ENCODE measurements around the gene TNFAIP2.

TNFAIP2 gene

DNA sequence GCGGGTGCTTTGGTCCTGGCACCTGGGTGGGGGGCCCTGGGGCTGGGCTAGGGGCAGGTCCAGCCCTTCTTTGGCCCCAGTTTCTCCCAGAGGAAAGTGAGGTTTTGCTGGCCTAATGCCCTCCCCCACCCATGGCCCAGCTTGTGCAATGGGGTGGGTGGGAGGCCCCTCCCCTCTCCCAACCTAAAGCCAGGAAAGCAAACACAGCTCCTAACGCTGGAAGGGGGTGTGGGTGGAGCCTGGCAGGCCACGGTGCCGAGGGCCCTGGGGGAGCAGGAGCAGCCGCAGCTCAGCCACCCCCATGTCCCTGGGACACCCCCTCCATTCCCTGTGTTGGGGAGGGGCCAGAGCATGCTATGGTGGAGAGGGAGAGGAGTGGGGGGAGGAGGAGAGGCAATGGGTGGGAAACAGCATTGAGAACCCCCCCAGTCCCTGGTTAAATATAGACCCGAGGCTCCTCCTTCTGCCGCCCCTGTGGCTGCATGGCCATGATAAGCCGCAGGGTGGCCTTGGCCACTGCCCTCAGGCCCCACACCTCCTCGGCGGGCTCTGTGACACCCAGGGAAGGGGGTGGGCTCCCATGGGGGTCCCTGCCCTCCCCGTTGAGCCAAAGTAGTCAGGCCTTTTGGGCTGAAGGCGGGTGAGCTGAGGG, 24.1 kb upstream of the TNFAIP2 start:
- H3K36me3 Mint-ChIP-seq (ENCODE audit: insufficient read depth), result peaks cover under 1% of the 10 kb centered on the region

DNA sequence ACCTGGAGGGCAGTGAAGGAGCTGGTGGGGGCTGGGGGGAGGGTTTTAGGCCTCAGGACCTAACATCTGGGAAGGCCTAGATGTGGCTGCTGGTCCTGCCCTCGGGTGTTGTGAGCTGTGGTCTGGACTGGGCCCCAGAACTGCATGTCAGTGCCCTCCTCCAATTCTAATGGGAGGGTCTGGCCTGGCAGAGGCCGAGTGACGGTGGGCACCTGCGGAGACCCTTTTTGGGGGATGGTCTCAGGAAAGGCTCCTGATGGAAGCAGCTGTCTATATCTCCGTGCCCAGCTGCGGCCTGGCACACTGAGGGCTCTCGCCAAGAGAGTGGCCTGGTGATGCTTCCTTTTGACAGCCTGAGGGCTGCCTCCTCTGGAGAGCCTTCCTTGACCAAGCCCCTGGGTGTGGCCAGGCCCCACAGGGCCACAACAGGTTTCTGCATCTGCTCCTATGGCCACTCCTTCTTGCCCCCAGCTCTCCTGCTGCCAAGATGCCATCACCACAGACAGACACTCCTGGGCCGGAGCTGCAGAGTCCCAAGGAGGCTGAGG, 23.5 kb upstream of the TNFAIP2 start:
- ATAC-seq (replicated peaks) (no peak), DNase-seq (no peak)
- H3K27me3 Mint-ChIP-seq, result peaks cover 34 to 63% of the 10 kb centered on the region in 2 donors
- no peaks in the 10 kb centered on the region for H3K36me3 Mint-ChIP-seq (ENCODE audit: insufficient read depth)
- H3K27ac Mint-ChIP-seq, result no peak overlapping the region
- H3K9me3 Mint-ChIP-seq, result no peaks in the 10 kb centered on the region
- H3K4me3 Mint-ChIP-seq, result no peak overlapping the region
- peaks cover under 1 to 9% of the 10 kb centered on the region in 2 donors for H3K4me1 Mint-ChIP-seq (ENCODE audit: low read depth in 2 of 2)

More for the DNA sequence above, 24.1 kb upstream of the TNFAIP2 start:
- DNase-seq, result no peak
- Mint-ChIP-seq H3K27ac (no peak overlapping the region), H3K4me3 (no peak overlapping the region), H3K27me3 (peaks cover 32 to 60% of the 10 kb centered on the region in 2 donors), H3K4me1 (ENCODE audit: low read depth in 2 of 2) (peaks cover 0 to 11% of the 10 kb centered on the region in 2 donors), H3K9me3 (no peaks in the 10 kb centered on the region)
- ATAC-seq (replicated peaks), result no peak

DNA sequence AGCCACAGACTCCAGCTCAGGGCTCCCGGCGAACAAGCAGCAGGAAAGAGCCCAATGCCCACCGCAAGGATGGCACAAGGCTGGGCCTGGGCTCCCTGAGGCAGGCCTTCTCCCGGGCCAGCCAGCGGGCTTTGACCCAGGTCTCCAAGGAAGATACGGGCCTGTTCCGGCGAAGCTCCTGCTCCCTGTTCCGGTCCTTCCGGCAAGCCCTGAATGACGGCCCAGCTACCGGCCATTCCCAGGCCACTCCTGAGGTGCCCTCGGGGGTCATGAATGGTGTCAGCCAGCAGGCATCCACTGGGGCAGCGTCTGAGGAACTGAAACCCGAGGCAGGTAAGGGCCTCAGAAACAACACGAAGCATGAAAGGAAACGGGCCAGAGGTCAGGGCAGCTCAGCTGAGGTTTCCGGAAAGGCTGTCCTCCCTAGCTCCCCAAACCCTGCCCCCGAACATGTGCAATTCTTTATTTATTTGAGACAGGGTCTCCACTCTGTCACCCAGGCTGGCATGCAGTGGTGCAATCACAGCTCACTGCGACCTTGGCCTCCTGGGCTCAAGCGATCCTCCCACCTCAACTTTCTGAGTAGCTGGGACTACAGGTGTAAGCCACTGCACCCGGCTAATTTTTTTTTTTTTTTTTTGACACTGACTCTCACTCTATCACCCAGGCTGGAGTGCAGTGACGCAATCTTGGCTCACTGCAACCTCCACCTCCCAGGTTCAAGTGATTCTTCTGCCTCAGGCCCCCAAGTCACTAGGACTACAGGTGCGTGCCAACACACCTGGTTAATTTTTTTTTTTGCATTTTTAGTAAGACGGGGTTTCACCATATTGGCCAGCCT, 22.8 kb upstream of the TNFAIP2 start:
- no peak for DNase-seq
- Mint-ChIP-seq H3K4me3 (no peak overlapping the region), H3K27ac (no peak overlapping the region), H3K9me3 (no peaks in the 10 kb centered on the region), H3K4me1 (ENCODE audit: low read depth in 2 of 2) (peaks cover 7 to 13% of the 10 kb centered on the region in 2 donors), H3K27me3 (peaks cover 41 to 70% of the 10 kb centered on the region in 2 donors), H3K36me3 (ENCODE audit: insufficient read depth) (no peaks in the 10 kb centered on the region)
- ATAC-seq (replicated peaks), result no peak

DNA sequence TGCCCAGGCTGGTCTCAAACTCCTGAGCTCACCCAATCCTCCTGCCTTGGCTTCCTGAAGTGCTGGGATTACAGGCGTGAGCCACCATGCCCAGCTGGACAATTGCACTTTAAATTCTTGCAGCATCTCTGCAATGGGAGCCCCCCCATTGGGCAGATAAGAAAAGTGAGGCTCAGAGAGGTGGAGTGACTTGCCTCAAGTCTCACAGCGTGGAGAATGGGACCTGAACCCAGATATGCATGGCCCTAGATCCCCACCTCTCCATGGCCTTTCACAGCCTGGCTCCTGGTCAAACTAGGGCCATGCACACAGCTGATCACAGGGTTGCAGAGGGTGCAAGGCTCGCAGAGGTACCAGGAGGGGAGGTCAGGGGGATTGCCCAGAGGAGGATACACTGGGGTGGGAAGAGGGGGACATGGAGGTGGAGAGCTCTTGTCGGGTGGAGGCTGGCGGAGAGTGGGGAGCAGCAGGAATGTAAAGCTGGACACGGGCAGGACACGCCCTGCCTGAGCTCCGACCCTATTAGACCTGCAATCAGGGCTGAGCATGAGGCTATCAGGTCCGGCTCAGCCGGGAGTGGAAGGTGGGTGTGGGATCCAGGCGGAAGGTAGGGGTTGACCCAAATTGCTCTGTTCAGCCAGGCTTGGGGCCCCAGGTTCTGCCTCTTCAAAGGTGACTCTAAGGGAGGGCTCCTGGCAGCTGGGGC, 21.9 kb upstream of the TNFAIP2 start:
- Mint-ChIP-seq H3K4me3 (no peak overlapping the region), H3K9me3 (no peaks in the 10 kb centered on the region), H3K4me1 (ENCODE audit: low read depth in 2 of 2) (peaks cover 9 to 12% of the 10 kb centered on the region in 2 donors), H3K27me3 (peaks cover 43 to 74% of the 10 kb centered on the region in 2 donors), H3K36me3 (ENCODE audit: insufficient read depth) (no peaks in the 10 kb centered on the region), H3K27ac (no peak overlapping the region)
- ATAC-seq (replicated peaks), result no peak
- no peak for DNase-seq

DNA sequence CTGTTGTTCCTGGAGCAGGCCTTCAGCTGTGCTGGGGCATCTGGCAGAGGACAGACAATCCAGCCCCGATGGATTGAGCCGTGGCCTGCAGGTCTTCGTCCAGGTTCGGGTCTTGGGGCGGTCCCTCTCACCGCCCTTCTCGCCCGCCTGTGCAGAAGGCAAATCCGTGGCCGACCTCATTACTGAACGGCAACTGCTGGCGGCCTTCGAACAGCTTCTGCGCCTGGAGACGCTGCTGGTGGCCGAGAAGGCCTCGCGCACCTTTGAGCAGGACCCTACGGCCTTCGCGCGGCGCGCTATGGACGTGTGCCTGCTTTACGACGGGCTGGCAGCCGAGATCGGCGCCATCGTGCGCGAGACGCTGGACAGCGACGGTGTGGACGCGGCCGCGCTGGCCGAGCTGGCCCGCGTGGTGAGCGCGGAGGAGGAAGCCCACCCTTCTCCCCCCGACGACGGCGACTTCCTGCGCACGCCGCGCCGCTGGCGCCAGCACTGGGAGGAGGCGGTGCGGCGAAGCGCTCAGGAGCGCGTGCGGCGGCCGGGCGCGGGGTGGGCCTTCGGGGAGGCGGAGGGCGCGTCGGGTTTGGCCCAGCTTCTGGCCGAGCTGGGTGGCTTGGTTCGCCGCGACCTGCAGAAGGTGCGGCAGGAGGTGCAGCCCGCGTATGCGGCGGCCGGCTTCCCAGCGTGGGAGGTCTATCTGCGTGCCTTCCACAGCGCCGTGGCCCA, 21.1 kb upstream of the TNFAIP2 start:
- Mint-ChIP-seq H3K4me1 (ENCODE audit: low read depth in 2 of 2) (peaks cover 9 to 10% of the 10 kb centered on the region in 2 donors), H3K27me3 (peaks cover 36 to 74% of the 10 kb centered on the region in 2 donors), H3K36me3 (ENCODE audit: insufficient read depth) (no peaks in the 10 kb centered on the region), H3K27ac (no peak overlapping the region), H3K4me3 (no peak overlapping the region), H3K9me3 (no peaks in the 10 kb centered on the region)
- DNase-seq, result no peak
- ATAC-seq (replicated peaks), result no peak

DNA sequence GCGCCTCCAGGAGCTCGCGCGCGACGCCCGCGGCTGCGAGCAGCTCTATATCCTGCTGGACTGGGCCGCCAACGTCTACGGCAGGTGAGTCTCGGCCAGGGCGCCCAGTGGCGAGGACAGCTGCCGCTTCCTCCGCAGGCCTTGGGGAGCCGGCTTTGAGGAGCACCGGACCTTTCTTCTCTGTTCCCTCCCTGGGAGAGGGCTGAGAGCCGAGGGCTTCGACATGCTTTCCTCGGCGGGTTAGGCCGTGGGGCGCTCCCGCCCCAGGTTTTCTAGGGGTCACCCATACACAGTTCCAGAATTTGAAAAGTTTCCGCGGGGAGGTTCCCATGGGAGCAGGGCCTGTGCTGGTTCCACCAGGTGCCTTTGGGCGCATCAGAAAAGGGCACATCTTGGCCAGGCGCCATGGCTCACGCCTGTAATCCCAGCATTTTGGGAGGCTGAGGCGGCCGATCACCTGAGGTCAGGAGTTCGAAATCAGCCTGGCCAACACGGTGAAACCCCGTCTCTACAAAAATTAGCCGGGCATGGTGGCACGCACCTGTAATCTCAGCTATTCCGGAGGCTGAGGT, 20.5 kb upstream of the TNFAIP2 start:
- H3K27me3 Mint-ChIP-seq, result peaks cover 29 to 73% of the 10 kb centered on the region in 2 donors

DNA sequence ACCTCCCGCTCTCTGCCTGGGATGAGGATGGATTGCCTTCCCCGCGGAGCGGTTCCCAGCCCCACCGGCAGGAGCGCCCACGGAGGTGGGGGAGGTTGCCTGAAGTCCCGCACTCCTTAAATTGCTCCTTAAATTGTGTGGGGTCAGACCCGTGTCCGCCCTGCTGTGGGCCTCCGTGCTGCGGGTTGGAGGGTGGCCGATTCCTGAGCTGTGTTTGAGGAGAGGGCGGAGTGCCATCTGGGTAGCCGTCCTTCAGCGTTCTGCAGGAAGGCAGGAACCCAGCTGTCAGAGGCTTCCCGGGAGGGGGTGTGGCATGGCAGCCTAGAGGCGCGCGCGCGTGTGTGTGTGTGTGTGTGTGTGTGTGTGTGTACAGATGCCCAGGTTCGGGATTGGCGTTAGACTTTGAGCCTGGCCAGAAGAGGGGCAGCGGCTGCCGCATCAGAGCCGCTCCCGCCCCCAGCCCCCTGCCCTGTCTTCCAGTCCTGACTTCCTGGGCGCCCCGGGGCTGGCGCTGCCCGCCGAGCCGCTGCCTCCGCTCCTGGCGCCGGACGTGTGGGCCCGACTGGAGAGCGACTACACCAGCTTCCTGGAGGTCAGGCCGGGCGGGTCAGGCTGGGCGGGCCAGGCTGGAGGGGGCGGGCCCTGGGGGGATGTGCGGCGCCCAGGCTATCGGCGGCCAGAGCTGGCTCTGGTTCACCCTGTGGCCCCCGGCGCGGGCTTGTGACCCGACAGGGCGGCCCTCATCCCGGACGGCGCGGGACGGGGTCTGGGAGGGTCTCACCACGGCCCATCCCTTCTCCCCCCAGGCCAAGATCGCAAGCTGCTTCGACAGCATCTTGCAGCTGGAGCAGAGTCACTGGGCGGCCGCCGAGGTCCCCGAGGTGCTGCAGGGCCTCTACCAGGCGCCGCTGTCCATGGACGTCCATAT, 19.5 kb upstream of the TNFAIP2 start:
- no peaks in the 10 kb centered on the region for H3K9me3 Mint-ChIP-seq
- H3K4me1 Mint-ChIP-seq (ENCODE audit: low read depth in 2 of 2), result peaks cover 9 to 10% of the 10 kb centered on the region in 2 donors
- H3K4me3 Mint-ChIP-seq, result peak overlapping the region in 1 of 2 donors; percentile 36
- H3K27me3 Mint-ChIP-seq, result peaks cover 28 to 69% of the 10 kb centered on the region in 2 donors
- no peak for ATAC-seq (replicated peaks)
- no peaks in the 10 kb centered on the region for H3K36me3 Mint-ChIP-seq (ENCODE audit: insufficient read depth)
- no peak overlapping the region for H3K27ac Mint-ChIP-seq
- DNase-seq, result no peak

More for the DNA sequence above, 20.5 kb upstream of the TNFAIP2 start:
- no peaks in the 10 kb centered on the region for H3K9me3 Mint-ChIP-seq
- H3K27ac Mint-ChIP-seq, result no peak overlapping the region
- peaks cover 9 to 10% of the 10 kb centered on the region in 2 donors for H3K4me1 Mint-ChIP-seq (ENCODE audit: low read depth in 2 of 2)
- peak overlapping the region in 1 of 2 donors; percentile 36 for H3K4me3 Mint-ChIP-seq
- ATAC-seq (replicated peaks) (no peak), DNase-seq (no peak)
- no peaks in the 10 kb centered on the region for H3K36me3 Mint-ChIP-seq (ENCODE audit: insufficient read depth)

DNA sequence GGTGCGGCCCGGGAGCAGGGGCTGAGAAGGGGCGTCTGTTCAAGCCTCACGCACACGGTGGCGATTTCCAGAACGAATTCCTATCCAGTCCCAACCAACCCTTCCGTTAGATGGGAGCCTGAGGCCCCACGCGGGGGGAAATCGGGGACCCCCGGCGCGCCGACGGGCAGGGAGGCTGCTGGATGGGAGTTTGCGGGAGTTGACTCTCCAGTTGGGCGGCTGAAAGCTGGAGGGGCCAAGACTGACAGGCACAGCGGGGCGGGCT, 18.9 kb upstream of the TNFAIP2 start:
- H3K9me3 Mint-ChIP-seq, result no peaks in the 10 kb centered on the region
- no peaks in the 10 kb centered on the region for H3K36me3 Mint-ChIP-seq (ENCODE audit: insufficient read depth)
- no peak overlapping the region for H3K4me3 Mint-ChIP-seq
- no peak overlapping the region for H3K27ac Mint-ChIP-seq
- DNase-seq (no peak), ATAC-seq (replicated peaks) (no peak)
- H3K4me1 Mint-ChIP-seq (ENCODE audit: low read depth in 2 of 2), result peaks cover 9 to 10% of the 10 kb centered on the region in 2 donors
- peaks cover 28 to 69% of the 10 kb centered on the region in 2 donors for H3K27me3 Mint-ChIP-seq

DNA sequence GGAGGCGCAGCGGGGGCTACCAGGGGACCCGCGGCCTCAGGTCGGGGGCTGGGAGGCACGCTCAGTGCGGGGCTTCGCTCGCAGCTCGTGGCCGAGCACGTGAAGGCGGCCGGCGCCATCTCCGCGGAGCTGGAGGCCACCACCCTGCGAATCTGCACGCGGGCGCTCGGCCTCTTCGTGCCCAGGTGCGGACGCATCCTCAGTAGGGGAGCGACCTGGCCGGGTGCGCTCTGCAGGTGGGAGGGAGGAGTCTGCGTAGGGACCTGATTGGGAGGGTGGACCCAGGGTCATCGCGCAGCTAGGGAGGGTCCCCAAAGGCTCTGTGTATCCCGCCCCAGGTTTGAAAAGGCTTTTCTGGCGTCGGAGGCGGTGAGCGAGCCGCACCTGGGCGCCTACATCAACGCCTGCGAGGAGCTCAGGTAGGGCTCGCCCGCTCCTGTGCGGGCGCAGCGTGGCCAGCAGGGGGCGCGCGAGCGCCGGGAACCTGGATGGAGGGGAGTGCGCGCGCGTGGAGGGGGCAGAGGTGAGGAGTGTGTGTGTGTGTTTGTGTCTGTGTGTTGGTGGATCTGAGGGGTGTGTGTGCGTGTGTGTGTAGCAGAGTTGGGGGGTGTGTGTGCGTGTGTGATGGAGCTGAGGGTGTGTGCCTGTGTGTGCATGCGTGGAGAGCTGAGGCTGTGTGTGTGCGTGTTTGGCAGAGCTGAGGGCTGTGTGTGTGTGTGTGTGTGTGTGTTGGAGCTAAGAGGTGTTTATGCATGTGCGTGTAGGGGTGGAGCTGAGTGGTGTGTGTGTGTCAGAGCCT, 18.4 kb upstream of the TNFAIP2 start:
- DNase-seq, result peak; percentile 64 to 75 (median 70)

DNA sequence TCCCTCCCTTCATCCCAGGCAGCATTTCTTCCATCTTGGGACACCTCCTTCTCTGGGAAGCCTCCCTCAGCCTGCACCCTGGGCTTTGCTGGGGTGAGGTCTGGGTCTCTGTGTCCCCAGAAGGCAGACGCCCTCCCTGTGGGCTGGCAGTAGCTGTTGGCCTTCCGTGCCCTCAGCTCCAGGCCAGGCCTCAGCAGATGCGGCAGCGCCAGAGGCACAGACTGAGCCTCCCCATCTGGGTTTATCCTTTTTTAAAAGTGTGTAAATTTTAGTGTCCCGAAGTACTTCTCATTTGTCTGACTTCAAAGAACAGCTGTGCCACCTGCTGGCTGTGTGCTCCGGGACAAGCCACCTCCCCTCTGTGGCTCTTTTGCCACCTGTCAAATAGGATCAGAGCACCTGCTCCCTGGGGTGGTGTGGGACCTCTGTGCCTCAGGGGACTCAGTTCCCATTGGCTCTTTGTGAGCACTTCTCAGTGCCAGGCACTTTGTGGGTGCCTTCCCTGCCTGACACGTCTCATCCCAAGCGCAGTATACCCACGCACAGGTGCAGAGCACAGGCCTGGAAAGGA, 17.6 kb upstream of the TNFAIP2 start:
- peaks cover 31 to 72% of the 10 kb centered on the region in 2 donors for H3K27me3 Mint-ChIP-seq
- ATAC-seq (replicated peaks) (no peak), DNase-seq (no peak)
- H3K36me3 Mint-ChIP-seq (ENCODE audit: insufficient read depth), result no peaks in the 10 kb centered on the region
- no peaks in the 10 kb centered on the region for H3K9me3 Mint-ChIP-seq
- H3K4me1 Mint-ChIP-seq (ENCODE audit: low read depth in 2 of 2), result peaks cover 9 to 10% of the 10 kb centered on the region in 2 donors
- H3K27ac Mint-ChIP-seq, result no peak overlapping the region
- H3K4me3 Mint-ChIP-seq, result peak overlapping the region in 1 of 2 donors; percentile 20

More for the DNA sequence above, 18.4 kb upstream of the TNFAIP2 start:
- ATAC-seq (replicated peaks), result peak; percentile 94
- Mint-ChIP-seq H3K36me3 (ENCODE audit: insufficient read depth) (no peaks in the 10 kb centered on the region), H3K27me3 (peaks cover 28 to 72% of the 10 kb centered on the region in 2 donors), H3K27ac (no peak overlapping the region), H3K4me1 (ENCODE audit: low read depth in 2 of 2) (peaks cover 9 to 10% of the 10 kb centered on the region in 2 donors), H3K4me3 (peak overlapping the region; percentile 1 to 37), H3K9me3 (no peaks in the 10 kb centered on the region)

DNA sequence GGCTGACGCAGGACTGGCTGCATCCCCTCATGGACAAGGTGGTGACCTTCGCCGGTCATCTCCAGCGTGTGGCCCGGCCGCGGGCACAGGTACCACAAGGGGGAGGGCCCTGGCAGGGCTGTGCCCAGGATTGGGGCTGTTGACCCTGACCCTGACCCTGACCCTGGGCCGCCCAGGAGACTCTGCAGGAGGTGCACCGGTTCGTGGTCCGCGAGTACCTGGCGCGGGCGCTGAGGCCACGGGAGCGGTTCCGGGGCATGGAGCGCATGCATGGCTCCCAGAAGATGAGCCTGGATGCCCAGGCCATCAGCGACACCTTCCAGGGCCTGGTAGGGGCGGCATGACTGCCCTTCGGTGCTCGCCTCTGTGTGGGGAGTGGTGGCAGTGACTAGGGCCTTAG, 15.8 kb upstream of the TNFAIP2 start:
- DNase-seq, result no peak
- no peak for ATAC-seq (replicated peaks)
- Mint-ChIP-seq H3K4me3 (no peak overlapping the region), H3K9me3 (no peaks in the 10 kb centered on the region), H3K27ac (no peak overlapping the region), H3K27me3 (peaks cover 28 to 71% of the 10 kb centered on the region in 2 donors), H3K4me1 (ENCODE audit: low read depth in 2 of 2) (peaks cover 9% of the 10 kb centered on the region in 2 donors), H3K36me3 (ENCODE audit: insufficient read depth) (no peaks in the 10 kb centered on the region)

Data from effector memory CD8-positive, alpha-beta T cell (primary cell).